Peyer's patch (tissue), 4 donors: ENCODE results near the gene MRC2. TPM values are rescaled to one million over a fixed set of nuclear protein-coding genes. Genes with fewer than 3 reads are reported as not detected.

Experiments used
- DNase-seq, 3 donors: peaks; one replicate each; pipeline ENCODE4 v3.0.0-alpha.2; 2017 to 2019
- H3K27ac ChIP-seq, 4 donors: fragments of 200-600 bp; sonication (generic); one replicate each; pipeline ENCODE4 v1.5.1; 2016 to 2019
- H3K27me3 ChIP-seq, 2 donors: fragments of 200-600 bp; sonication (generic); one replicate each; pipeline ENCODE4 v1.5.1; 2019
- H3K36me3 ChIP-seq, 3 donors: fragments of 200-600 bp; sonication (generic); one replicate each; pipeline ENCODE4 v1.5.1; 2016 to 2019
- H3K4me1 ChIP-seq, 4 donors: fragments of 200-600 bp; sonication (generic); one replicate each; pipeline ENCODE4 v1.5.1; 2016 to 2019
- H3K4me3 ChIP-seq, 4 donors: fragments of 200-600 bp; sonication (generic); 1 replicate in 3 of 4; 2 replicates in 1 of 4; pipeline ENCODE4 v1.5.1; 2016 to 2019; ENCODE audit warnings: mild to moderate bottlenecking in 1 of 4
- H3K9me3 ChIP-seq, 4 donors: fragments of 200-600 bp; sonication (generic); one replicate each; pipeline ENCODE4 v1.5.1; 2016 to 2019; ENCODE audit warnings: mild to moderate bottlenecking in 1 of 4
- CTCF ChIP-seq, 6 experiments: fragments of 450-650 bp in 4 of 6; fragments of 200-600 bp in 2 of 6; sonication (generic) in 1 of 6; IDR thresholded peaks; one replicate each; pipeline ENCODE4 v1.5.1; 2017 to 2019; ENCODE audit warnings: antibody characterized with exemption in 6 of 6, mild to moderate bottlenecking in 3 of 6, moderate library complexity in 1 of 6
- POLR2A ChIP-seq, 2 donors: fragments of 450-650 bp; IDR thresholded peaks; one replicate each; pipeline ENCODE4 v1.5.1; 2017; ENCODE audit warnings: antibody characterized with exemption in 2 of 2, mild to moderate bottlenecking in 2 of 2, moderate library complexity in 2 of 2
- total RNA-seq, 4 donors: library from RNA; depleted of rRNA; stranded (reverse); fragments of >200 nt; gene quantifications; one replicate each; pipeline ENCODE4 v1.1.0, GENCODE V29; 2016

Gene MRC2
- total RNA-seq, 4 donors from 2014 or later, result 9.0 to 33.8 (median 14.6) TPM

DNA sequence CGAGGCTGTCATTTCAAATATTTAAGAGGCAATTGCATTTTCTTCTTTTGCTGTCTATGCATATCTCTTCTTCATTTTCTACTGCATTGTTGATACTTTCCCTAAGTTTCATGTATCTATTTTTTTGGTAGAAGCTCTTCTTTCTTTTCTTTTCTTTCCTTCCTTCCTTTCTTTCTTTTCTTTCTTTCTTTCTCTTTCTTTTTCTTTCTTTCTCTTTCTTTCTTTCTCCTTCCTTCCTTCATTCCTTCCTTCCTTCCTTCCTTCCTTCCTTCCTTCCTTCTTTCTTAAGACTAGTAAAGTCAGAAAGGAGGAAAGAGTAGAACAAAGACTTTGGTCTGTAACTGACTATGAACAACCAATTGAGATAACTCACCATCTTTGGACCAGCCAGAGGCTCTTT, 33.9 kb downstream of the MRC2 start:
- TF ChIP-seq POLR2A (IDR thresholded peaks at IDR 0.05) (no peak), CTCF (IDR thresholded peaks at IDR 0.05) (no peak)
- no peak overlapping the region for H3K27ac ChIP-seq
- H3K9me3 ChIP-seq, result no peaks in the 10 kb centered on the region
- no peaks in the 10 kb centered on the region for H3K4me1 ChIP-seq
- no peaks in the 10 kb centered on the region for H3K27me3 ChIP-seq
- no peaks in the 10 kb centered on the region for H3K36me3 ChIP-seq
- H3K4me3 ChIP-seq, result no peak overlapping the region
- DNase-seq, result no peak

GRCh38 chr17:62662855-62663254, 35.4 kb downstream of the MRC2 start:
- Histone ChIP-seq H3K4me1 (no peaks in the 10 kb centered on the region), H3K36me3 (no peaks in the 10 kb centered on the region), H3K4me3 (no peak overlapping the region), H3K27ac (no peak overlapping the region), H3K27me3 (no peaks in the 10 kb centered on the region), H3K9me3 (no peaks in the 10 kb centered on the region)
- no peak for DNase-seq
- TF ChIP-seq POLR2A (IDR thresholded peaks at IDR 0.05), result no peak
- no peak for TF ChIP-seq CTCF (IDR thresholded peaks at IDR 0.05)

DNA sequence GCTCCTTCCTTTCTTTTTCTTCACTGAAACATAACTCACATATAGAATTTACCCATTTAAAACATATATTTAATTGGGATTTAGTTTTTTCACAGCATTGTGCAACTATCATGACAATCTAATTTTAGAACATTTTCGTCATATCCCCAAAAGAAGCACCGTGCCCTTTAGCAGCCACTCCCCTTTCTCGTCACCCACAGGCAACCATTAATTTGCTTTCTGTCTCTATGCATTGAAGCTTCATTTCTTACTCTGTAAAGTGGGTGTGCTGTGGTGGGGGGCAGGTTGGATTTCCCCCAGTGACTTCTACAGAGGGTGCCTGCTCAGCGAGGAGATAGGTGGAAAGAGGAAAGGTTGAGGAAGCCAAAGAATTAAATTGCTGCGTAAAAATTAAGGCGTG, 35.8 kb downstream of the MRC2 start:
- H3K27ac ChIP-seq, result no peak overlapping the region
- H3K4me3 ChIP-seq, result no peak overlapping the region
- no peak for TF ChIP-seq CTCF (IDR thresholded peaks at IDR 0.05)
- no peak for DNase-seq
- no peaks in the 10 kb centered on the region for H3K27me3 ChIP-seq
- H3K36me3 ChIP-seq, result no peaks in the 10 kb centered on the region
- H3K4me1 ChIP-seq, result no peaks in the 10 kb centered on the region
- no peaks in the 10 kb centered on the region for H3K9me3 ChIP-seq

DNA sequence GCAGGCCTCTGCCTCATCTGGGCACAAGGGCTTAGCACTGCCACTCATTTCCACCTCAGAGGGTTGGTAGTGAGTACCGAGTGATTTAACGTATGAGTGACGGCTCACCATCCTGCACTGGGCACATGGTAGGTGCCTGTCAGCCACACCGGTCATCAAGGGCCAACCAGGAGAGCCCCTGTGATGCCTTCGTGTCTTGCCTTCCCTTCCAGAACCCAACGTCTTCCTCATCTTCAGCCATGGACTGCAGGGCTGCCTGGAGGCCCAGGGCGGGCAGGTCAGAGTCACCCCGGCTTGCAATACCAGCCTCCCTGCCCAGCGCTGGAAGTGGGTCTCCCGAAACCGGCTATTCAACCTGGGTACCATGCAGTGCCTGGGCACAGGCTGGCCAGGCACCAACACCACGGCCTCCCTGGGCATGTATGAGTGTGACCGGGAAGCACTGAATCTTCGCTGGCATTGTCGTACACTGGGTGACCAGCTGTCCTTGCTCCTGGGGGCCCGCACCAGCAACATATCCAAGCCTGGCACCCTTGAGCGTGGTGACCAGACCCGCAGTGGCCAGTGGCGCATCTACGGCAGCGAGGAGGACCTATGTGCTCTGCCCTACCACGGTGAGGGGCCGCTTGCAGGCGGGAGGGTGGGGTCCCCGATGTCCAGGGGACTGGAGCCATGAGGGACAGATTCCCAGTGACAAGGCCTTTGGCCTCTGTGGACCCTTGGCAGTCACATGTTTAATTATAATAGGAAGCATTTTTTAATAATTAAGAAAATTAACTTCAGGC, 37.1 kb downstream of the MRC2 start:
- no peak for TF ChIP-seq CTCF (IDR thresholded peaks at IDR 0.05)
- no peak for TF ChIP-seq POLR2A (IDR thresholded peaks at IDR 0.05)
- no peaks in the 10 kb centered on the region for H3K9me3 ChIP-seq
- no peak for DNase-seq

GRCh38 chr17:62665599-62665998, 38.1 kb downstream of the MRC2 start:
- Histone ChIP-seq H3K9me3 (no peaks in the 10 kb centered on the region), H3K4me1 (no peaks in the 10 kb centered on the region), H3K36me3 (no peaks in the 10 kb centered on the region), H3K4me3 (no peak overlapping the region), H3K27ac (no peak overlapping the region), H3K27me3 (no peaks in the 10 kb centered on the region)
- no peak for TF ChIP-seq CTCF (IDR thresholded peaks at IDR 0.05)
- TF ChIP-seq POLR2A (IDR thresholded peaks at IDR 0.05), result no peak
- DNase-seq, result no peak

More for the DNA sequence above, 37.1 kb downstream of the MRC2 start:
- Histone ChIP-seq H3K4me1 (no peaks in the 10 kb centered on the region), H3K27ac (no peak overlapping the region), H3K36me3 (no peaks in the 10 kb centered on the region), H3K27me3 (no peaks in the 10 kb centered on the region), H3K4me3 (no peak overlapping the region)
